NCI-H524 treated with DMSO at 0.1 percent for 48 hours (cell line): ENCODE results near the gene IL22RA1.

Source experiments
- DNase-seq: peaks from one replicate; lab custom pipeline; 2025; lab: John Stamatoyannopoulos, UW

IL22RA1 gene

DNA sequence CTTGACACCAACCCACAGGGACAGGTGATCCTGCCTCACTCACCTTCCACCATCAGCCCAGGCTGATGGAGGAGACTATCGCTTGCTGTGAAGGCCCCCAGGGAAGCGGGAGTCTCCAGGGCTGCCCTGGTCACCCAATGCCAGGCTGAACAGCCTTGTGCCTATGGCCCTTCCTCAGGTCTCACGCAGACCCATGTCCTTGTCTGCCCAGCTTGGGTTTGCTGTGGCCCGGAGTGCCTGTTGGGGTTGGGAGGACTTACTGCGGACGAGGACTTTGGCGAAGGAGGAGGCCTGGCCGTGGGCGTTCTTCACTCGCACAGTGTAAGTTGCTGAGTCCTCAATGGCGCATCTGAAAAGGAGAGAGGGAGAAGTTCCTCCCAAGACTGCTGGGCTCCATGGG lies 45.3 kb downstream of the IL22RA1 start:
- no peak for DNase-seq

DNA sequence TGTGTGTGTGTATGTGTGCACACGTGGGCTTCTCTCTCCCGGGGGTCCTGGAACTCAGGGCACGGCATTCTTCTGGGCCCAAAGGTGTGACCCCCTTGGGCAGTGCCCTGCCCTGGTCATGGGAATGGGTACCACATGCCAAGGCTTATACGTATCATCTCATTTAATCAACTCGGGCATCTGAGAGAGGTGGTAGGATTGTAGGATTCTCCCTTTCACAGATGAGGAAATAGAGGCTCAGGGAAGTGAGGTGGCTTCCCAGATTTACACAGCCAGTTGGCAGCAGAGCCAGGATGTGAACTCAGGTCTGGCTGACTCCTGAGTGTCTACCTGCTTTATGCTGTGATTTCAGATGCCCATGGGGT lies 46.2 kb downstream of the IL22RA1 start:
- DNase-seq = no peak

DNA sequence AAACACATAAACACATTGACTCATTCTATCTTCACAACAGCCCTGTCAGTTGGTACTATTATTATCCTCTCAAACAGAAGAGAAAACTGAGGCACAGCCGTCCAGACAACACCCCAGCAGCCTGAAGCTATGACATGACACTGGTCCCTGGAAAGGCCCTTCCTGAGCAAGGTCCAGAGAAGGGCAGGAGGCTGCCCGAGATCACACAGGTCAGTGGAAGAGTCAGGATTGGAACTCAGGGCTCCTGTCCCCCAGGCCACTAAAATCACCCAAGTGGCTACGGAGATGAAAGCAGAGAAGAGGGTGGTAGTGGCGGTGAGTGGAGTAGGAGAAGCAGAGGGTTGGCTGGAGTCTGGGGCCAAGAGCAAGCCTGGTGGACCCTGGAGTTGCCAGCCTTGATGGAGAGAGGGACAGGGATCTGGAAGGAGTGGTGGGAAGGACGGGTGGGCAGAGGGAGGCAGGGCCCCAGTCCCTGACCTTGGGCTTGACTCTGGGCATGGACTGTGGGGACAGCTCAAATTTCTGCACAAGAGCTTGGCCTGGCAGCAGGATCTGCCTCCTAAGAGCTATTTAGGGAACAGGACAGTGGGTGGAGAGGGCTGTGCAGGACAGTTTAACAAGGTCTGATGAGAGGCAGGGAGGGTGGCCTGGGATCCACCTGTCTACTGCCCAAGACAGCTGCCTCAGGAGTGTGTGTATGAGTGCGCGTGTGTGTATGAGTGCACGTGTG lies 46.8 kb downstream of the IL22RA1 start:
- no peak for DNase-seq

DNA sequence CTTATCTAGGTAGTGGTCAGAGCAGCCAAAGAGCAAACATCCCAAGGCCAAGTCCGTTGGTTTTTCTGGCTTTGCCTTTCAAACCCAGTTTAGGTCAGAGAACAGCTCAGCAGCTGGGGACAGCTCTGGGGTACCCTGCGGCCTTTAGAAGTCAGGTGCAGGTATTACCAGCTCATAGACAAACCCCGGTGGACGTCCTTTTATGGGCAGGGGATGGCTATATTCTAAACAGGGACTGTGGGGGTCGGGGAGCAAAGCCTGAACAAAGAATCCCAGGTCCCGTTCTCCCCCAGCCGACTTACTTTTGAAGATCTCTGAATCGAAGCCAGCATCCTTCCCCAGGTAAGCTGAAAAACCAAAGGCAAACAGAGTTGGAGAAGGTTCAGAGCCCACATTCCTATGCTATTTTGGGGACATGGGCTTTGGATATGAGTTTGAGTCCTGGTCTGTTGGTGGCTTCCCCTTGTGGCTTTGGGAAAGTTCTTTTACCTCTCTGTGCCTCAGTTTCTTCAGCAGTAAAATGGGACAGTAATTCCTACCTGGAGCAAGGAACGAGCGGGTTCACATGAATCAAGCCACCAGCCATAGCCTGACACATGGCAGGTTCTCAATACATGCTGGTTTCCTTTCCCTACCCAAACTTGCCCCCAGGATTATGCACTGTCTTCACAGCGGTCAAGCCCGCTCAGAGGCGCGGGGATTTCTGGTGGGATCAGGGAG lies 47.6 kb downstream of the IL22RA1 start:
- DNase-seq = no peak

DNA sequence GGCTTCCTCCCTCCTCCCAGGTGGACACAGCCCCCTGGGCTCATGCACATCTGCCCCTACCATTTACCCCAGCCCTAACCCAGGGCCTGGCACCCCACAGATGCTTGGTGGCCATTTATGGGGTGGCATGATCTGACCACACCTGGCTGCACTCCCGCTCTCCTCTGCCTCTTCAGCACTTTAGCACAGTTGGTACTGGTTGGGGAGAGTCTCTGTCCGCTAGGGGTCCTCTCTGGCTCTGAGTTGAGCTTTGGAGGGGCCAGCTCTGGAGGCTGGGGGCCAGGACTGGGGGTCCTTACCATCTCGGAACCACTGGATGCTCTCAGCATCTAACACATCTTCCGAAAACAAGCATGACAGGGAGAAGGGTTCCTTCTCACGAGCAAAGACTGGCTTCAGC lies 48.4 kb downstream of the IL22RA1 start:
- DNase-seq = no peak

DNA sequence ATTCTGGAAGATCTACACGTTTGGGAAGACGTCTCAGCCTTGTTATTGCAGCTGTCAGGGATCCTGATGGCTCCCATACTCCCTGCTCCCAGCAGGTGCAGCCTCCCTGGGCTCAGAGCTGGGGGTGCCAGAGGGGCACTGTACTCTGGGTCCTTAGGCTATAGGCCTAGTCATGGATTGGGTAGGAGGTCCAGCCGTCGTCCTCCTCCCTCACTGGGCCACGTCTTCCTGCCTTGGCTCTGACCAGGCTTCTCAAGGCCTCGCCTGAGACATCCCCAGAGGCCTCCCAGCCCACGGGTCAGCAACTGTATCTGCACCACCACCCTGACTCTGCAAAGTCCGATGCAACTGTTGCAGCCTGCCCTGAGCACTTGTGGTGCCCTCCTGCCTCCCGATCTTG lies 49.2 kb downstream of the IL22RA1 start:
- no peak for DNase-seq

DNA sequence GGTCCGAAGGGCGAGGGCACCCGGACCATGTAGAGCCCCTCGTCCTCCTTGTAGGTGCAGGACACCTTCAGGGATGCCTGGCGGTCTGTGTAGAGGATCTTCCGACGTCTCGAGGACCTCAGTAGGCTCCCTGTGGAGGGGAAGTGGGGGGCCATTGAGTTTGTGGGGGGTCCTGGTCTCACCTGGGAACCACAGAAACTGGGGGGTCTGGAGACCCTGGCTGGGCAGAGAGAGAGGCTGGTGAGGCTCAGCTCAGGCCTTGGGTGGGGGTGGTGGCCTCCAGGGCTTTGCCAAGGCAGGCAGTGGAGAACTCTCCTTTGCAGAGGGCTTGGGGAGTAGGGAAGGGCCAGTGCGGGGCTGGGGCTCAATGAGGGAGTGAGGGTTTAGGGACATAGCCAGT lies 50.0 kb downstream of the IL22RA1 start:
- DNase-seq = no peak

DNA sequence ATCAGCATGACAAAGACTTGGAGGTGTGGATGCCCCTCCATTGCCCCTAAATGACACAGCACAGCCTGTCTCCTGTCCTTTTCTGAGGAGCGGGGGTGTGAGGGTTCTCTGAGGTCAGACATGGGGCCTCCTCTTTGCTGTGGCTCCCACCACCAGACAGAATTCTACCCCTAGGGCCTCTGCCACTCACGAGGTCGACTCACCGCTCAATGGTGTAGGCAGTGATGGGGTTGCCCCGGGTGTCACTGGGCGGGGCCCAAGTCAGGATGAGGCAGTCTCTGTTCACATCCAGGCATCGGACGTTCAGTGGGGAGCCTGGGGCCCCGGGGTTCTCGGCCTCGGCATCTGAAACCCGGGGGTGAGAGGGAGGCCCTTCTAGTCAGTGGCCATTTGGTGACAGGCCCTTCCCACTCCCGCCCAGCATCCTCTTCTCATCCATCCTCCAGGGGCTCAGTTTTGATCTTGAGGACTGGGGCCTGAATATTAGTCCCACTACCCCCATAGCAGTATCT lies 50.9 kb downstream of the IL22RA1 start:
- no peak for DNase-seq

DNA sequence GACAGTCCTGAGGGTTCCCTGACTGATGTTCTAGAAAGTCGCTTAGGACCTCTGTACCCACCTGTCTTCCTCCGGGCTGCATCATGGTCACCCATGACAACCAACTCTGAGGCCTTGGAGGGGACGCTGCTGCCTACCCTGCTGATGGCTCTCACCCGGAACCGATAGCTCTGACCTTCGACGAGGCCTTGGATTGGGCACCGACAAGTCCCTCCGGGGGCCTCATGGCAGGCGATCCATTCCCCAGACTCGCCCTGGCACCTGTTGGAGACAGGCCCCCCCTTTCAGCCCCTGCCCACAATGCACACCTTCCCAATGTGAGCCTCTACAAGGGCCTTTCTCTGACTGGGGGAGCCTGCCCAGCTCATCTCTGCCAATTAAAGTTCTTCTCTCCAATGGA lies 52.2 kb downstream of the IL22RA1 start:
- DNase-seq = no peak

DNA sequence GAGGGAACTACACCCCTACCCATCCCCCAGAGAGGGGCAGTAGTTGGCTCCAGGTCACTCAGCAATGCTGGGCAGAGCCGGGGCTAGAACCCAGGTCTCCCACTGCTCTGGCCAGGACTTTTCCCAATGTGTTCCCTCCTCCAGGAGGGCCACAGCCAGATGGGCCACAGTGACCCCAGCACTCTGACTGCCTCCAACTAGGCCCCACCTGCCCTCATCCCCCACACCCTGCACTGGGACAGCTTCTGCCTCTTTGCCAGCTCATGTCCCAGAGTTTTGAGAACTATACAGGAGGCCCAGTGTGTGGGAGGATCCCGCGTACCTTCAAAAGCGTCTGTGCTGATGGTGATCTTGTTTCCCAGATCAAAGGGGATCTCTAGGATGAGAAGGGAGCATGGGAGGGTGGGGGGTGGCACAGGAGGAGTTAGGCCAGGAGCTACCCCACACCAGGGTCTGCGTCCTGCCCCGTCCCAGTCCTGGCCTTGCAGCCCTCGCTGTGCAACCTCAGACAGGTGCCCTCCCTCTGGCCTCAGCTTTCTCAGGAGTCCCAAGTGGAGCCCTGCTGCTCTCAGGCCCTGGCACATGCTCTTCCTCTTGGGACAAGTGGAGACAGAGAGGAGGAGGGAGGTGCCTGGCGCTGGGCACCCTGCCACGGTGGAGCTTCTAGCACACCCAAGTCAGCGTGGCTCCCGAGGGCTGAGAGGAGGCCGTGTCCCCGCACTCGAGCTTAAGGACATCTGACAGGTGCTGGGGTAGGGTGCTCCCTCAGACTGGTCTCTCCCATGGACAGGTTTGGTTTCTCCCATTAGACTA lies 53.0 kb downstream of the IL22RA1 start:
- no peak for DNase-seq

DNA sequence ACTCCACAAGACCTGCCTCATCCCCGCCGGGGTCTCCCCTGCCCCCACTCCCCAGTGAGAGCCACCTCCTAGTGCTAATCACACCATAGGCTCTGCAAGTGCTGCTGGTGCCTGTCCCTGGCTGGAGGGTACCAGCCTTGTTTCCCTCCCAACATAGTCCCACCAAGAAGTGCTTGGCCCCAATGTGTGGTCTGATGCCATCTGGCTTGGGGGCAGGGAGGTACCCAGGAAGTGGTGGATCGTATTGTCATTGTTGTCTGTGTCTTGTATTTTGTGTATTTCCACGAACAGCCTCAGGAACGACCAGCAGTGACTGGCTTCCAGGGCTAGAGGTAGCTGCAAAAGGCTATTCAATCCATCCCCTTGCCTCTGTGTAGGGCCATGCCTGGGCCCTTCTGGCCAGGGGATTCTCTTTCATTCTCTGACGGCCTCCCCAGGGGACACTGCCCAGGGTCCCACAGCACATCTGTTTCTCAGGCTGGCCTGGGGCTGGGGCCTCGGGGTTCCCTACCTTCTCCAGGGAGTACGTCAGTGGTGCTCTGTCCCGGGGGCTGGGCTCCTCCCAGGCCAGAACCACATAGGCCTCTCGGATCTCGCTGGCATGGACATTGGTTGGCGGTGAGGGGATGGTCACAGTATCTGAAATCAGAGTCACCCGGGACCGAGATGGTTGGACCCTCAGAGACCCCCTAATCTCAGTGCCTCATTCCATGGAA lies 53.8 kb downstream of the IL22RA1 start:
- no peak for DNase-seq

DNA sequence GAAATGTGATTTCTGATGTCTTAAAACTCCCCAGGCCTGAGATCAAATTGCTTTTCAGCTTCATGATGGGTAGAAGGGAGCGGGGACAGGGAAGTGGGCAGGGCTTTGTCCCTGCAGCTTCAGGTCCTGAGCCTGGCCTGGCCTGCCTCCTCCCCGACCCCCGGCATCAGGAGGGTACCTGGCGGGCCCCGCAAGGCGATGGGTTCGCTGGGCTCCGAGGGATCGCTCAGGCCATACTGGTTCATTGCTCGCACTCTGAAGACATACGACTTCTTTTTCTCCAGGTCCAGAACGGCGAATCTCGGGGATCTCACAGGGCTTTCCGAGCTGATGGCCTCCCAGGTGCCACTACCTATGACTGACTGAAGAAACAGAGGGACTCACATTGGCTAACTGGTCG lies 56.5 kb downstream of the IL22RA1 start:
- DNase-seq = no peak

DNA sequence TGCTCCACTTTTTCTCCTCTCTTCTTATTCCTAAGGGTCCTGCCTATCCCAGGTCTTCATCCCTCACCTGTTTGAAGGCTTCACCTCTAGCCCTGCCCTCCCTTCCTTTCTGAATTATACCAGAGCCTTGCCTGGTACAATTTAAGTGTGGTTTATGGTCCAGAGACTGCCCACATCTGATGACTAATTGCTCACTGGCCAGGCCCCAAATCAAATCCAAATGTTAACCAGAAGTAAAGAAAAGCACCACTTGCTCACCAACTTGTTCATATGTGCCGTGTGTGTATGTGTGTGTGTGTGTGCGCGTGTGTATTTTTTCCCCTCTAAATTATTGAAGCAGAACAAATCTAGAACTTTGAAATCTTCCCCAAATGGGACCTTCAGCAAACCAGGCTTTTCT lies 57.4 kb downstream of the IL22RA1 start:
- no peak for DNase-seq

DNA sequence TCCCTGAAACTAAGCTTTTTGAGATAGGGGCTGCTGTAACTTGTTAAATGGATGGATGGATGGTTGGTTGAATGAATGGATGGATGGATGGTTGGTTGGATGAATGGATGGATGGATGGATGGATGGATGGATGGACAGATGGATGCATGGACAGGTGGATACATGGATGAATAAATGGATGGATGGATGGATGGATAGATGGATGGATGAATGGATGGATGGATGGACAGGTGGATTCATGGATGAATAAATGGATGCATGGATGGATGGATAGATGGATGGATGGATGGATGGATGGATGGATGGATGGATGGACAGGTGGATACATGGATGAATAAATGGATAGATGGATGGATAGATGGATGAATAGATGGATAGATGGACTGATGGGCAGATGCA lies 57.9 kb downstream of the IL22RA1 start:
- no peak for DNase-seq

DNA sequence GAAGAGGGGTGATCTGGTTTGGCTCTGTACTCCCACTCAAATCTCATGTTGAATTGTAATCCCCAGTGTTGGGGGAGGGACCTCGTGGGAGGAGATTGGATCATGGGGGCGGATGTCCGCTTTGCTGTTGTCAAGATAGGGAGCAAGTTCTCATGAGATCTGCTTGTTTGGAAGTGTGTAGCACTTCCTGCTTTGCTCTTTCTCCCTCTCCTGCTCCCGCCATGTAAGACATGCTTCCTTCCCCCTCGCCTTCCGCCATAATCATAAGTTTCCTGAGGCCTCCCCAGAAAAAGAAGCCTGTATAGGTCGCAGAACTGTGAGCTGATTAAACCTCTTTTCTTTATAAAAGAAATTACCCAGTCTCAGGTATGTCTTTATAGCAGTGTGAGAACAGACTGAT lies 58.9 kb downstream of the IL22RA1 start:
- no peak for DNase-seq

DNA sequence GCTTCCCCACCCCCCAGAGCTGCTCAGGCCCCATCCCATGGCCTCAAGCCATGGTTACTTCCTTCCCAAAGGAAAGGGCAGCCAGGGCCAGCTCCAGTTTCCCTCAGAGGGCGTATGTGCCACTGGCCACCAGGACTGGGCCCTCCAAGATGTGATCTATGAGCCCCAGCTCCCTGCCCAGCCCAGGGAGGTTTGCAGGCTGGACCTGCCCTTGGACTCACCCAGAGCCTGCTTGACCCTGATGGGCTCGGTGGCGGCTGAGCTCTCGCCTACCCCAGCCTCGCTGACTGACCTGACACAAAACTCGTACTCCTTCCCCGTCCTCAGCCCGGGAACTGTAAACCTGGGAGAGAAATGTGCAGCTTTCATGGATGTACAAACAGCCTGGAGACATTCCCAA lies 60.6 kb downstream of the IL22RA1 start:
- no peak for DNase-seq

DNA sequence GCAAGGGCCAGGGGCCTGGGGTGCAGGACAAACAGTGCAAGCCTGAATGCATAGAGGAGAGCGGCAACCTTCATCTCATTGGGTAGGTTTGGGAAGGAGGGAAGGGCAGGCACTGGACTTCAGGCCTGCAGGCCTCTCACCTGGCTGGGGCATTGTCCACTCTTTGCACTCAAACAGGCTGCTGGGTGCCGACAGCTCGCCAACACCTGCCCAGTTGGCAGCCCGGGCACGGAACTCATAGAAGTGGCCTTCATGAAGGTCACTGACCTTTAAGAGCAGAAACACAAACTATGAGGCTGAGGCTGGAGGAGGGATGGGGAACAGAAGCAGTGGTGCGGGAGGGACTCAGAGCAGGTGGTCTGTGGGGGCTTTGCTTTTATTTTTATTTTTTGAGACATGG lies 61.8 kb downstream of the IL22RA1 start:
- DNase-seq = no peak

DNA sequence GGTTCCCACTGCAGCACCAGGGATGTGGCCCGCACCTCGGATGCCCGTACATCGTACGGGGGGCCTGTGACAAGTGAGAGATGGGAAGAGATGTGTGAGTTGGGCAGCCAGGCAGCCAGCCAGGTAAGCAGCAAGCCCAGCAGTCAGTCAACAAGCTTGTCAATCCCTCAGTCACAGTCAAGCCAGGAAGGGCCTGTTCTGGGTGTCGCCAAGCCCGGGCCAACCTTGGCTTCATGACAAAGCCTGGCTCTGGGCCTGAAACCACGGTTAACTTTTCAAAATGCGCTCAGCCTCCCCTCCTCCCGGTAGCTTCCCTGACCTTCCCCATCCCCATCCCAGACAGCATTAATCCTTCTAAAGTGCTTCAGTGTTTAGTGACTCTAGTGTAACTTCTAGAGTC lies 62.8 kb downstream of the IL22RA1 start:
- DNase-seq = no peak

DNA sequence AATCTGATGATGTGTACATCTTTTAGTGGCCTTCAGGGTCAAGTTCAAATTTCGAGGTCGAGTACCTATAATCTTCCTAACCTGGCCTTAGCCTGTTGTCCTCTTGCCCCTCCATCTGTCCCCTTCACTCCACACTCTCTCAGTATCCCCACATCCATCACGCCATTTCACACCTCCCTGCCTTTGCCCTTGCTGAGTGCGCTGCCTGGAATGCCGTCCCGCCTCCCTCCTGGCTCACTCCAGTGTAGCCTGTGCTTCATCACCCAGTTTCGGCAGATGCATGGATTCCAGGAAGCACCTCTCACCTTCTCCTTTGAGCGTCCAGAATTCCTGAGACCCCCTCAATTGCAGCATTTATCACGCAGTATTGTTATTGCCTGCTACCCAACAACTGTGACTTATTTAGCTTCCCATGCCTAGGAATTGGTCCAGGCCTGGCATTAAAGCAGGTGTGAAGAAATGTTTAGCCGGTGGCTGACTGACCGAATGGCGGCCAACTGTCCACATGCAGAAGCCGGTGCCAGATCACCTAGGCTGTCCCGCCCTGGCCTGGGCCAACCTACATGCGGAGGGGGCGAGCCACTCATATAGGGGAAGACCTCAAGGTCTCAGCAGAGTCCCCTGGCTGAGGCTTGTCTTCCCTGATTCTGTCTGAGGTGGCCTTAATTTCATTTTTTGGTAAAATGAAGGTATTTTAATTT lies 65.5 kb downstream of the IL22RA1 start:
- DNase-seq = no peak

DNA sequence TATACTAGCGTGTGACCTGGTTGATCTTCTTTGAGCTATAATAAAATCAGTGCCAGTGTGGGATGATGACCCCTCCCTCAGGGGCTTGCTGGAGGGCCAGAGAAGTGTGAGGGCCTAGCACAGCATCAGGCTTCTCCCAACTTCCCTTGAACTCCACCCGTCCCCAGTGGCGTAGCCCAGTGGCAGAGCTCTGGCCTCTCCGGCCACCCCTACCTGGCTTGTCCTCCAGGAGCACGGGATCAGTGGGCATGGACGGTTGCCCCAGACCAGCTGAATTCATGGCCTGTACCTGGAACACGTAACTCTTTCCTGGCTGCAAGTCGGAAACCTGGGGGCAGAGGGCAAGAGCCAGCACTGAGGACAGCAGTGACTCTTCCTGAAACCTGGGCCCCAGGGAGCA lies 67.0 kb downstream of the IL22RA1 start:
- no peak for DNase-seq

DNA sequence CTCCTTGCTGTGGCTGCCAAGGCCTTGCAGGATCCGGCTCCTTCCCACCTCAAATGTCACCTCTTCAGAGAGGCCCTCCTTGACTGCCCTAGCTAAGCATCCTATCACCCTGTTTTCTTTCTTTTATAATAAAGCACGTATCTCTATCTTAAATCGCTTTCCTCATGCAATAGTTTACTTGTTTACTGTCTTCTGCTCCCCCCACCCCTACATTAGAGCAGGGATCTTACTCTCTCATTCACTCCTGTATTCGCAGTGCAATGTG lies 67.4 kb downstream of the IL22RA1 start:
- no peak for DNase-seq
